H1 (cell line): ENCODE data around the gene OPCML. TPM values are rescaled to one million over a fixed set of nuclear protein-coding genes. Genes with fewer than 3 reads are reported as not detected.

Experiments used
- CTCF ChIA-PET: fragments of 300-600 bp; sonication (Branson Sonifier 250); formaldehyde crosslinking; loops from one replicate; lab custom pipeline; 2021; ENCODE audit not compliant: partially characterized antibody; lab: Charles Lee
- POLR2A ChIA-PET: fragments of 300-600 bp; sonication (Branson Sonifier 250); formaldehyde crosslinking; loops from one replicate; lab custom pipeline; 2021; ENCODE audit warnings: inconsistent platforms; ENCODE audit not compliant: partially characterized antibody; lab: Charles Lee
- DNase-seq, 2 experiments: peaks; one replicate each; pipeline versions ENCODE4 v3.0.0 to v3.0.0-alpha.2; 2010 to 2022; ENCODE audit warnings: low spot score in 2 of 2, low read depth in 1 of 2, mixed read lengths in 1 of 2
- FAIRE-seq: peaks from 2 replicates; lab custom pipeline; 2011; peaks lifted over from hg19 to GRCh38; lab: Jason Lieb, UNC
- H2AFZ ChIP-seq: 2 replicates; pipeline ENCODE4 v1.8.1; 2012; ENCODE audit warnings: low read length, inconsistent platforms
- H2AK5ac ChIP-seq: 2 replicates; pipeline ENCODE4 v1.6.1; 2013; ENCODE audit warnings: low read depth, low read length
- H2BK120ac ChIP-seq: replicated peaks from 2 replicates; pipeline ENCODE3; 2013; ENCODE audit warnings: low read depth, low read length, inconsistent platforms
- H2BK12ac ChIP-seq: 2 replicates; pipeline ENCODE4 v1.6.1; 2013; ENCODE audit warnings: low read depth, low read length
- H2BK15ac ChIP-seq: 2 replicates; pipeline ENCODE4 v1.6.1; 2013; ENCODE audit warnings: low read length
- H2BK20ac ChIP-seq: 2 replicates; pipeline ENCODE4 v1.6.1; 2013; ENCODE audit warnings: low read length
- H2BK5ac ChIP-seq: 2 replicates; pipeline ENCODE4 v1.6.1; 2013; ENCODE audit warnings: low read depth, low read length
- H3K14ac ChIP-seq: 2 replicates; pipeline ENCODE4 v1.6.1; 2013; ENCODE audit warnings: inconsistent platforms; ENCODE audit not compliant: insufficient read length
- H3K18ac ChIP-seq: 2 replicates; pipeline ENCODE4 v1.6.1; 2013; ENCODE audit warnings: low read length; ENCODE audit errors: extremely low read depth
- H3K23ac ChIP-seq: 2 replicates; pipeline ENCODE4 v1.6.1; 2013; ENCODE audit warnings: inconsistent platforms; ENCODE audit not compliant: insufficient read length
- H3K23me2 ChIP-seq: 2 replicates; pipeline ENCODE4 v1.6.1; 2013; ENCODE audit warnings: low read depth, low read length
- H3K27ac ChIP-seq: 2 replicates; pipeline ENCODE4 v1.6.1; 2011; ENCODE audit warnings: low read depth, low read length, inconsistent platforms
- H3K27me3 ChIP-seq, 4 experiments: replicated peaks in 1 of 4; 1 replicate in 1 of 4; 2 replicates in 3 of 4; pipeline versions ENCODE4 v1.6.1 to v1.8.1; 2011 to 2013; ENCODE audit warnings: low read length in 3 of 4, mild to moderate bottlenecking in 3 of 4, inconsistent platforms in 2 of 4, mixed read lengths in 2 of 4, moderate library complexity in 1 of 4; ENCODE audit not compliant: control insufficient read depth in 3 of 4, insufficient read depth in 3 of 4; ENCODE audit errors: extremely low read depth in 1 of 4
- H3K36me3 ChIP-seq, 4 experiments: 2 replicates each; pipeline versions ENCODE4 v1.6.1 to v1.8.1; 2011 to 2013; ENCODE audit warnings: mild to moderate bottlenecking in 4 of 4, low read length in 3 of 4, moderate library complexity in 2 of 4, control low read depth in 1 of 4, inconsistent platforms in 1 of 4; ENCODE audit not compliant: insufficient read depth in 4 of 4, control insufficient read depth in 2 of 4
- H3K4ac ChIP-seq: replicated peaks from 2 replicates; pipeline ENCODE3; 2013; ENCODE audit warnings: low read length, low read depth, mixed read lengths, inconsistent platforms; ENCODE audit not compliant: insufficient read length
- H3K4me1 ChIP-seq, 4 experiments: replicated peaks in 1 of 4; 1 replicate in 1 of 4; 2 replicates in 3 of 4; pipeline versions ENCODE4 v1.6.1 to v1.8.1; 2011 to 2013; ENCODE audit warnings: low read length in 3 of 4, inconsistent platforms in 2 of 4, mixed read lengths in 1 of 4; ENCODE audit not compliant: insufficient read depth in 4 of 4, control insufficient read depth in 3 of 4
- H3K4me2 ChIP-seq, 2 experiments: 2 replicates each; pipeline versions ENCODE4 v1.6.1 to v1.8.1; 2011 to 2013; ENCODE audit warnings: low read depth in 2 of 2, low read length in 2 of 2, control low read depth in 1 of 2, inconsistent platforms in 1 of 2, mild to moderate bottlenecking in 1 of 2; ENCODE audit not compliant: insufficient read depth in 1 of 2
- H3K4me3 ChIP-seq, 4 experiments: fragments of 200-600, 300-600 bp in 1 of 4; sonication (generic), shearing (Covaris generic), sonication (Bioruptor Twin) in 1 of 4; 2 replicates each; pipeline versions ENCODE4 v1.5.1 to v1.8.1; 2011 to 2016; ENCODE audit warnings: low read length in 4 of 4, low read depth in 3 of 4, control low read depth in 2 of 4, inconsistent platforms in 2 of 4, mild to moderate bottlenecking in 2 of 4, mixed read lengths in 1 of 4, moderate library complexity in 1 of 4; ENCODE audit not compliant: insufficient read depth in 2 of 4; ENCODE audit errors: extremely low read depth in 1 of 4
- H3K56ac ChIP-seq: replicated peaks from 2 replicates; pipeline ENCODE3; 2013; ENCODE audit warnings: low read depth, mild to moderate bottlenecking, mixed read lengths, low read length, inconsistent platforms; ENCODE audit not compliant: insufficient read length
- H3K79me1 ChIP-seq: 2 replicates; pipeline ENCODE4 v1.6.1; 2013; ENCODE audit warnings: low read depth, low read length, control low read depth
- H3K79me2 ChIP-seq, 2 experiments: 2 replicates each; pipeline versions ENCODE4 v1.6.1 to v1.8.1; 2012 to 2013; ENCODE audit warnings: low read length in 2 of 2, mild to moderate bottlenecking in 2 of 2, inconsistent platforms in 1 of 2; ENCODE audit not compliant: insufficient read depth in 2 of 2, control insufficient read depth in 1 of 2
- H3K9ac ChIP-seq, 4 experiments: replicated peaks in 1 of 4; 1 replicate in 1 of 4; 2 replicates in 3 of 4; pipeline versions ENCODE4 v1.6.1 to v1.8.1; 2011 to 2013; ENCODE audit warnings: low read depth in 3 of 4, low read length in 3 of 4, control low read depth in 2 of 4, mild to moderate bottlenecking in 2 of 4, moderate library complexity in 2 of 4, inconsistent platforms in 1 of 4; ENCODE audit errors: extremely low read depth in 1 of 4
- H3K9me3 ChIP-seq, 2 experiments: 2 replicates each; pipeline versions ENCODE4 v1.6.1 to v1.8.1; 2012 to 2013; ENCODE audit warnings: mild to moderate bottlenecking in 2 of 2, moderate library complexity in 2 of 2, control low read depth in 1 of 2, inconsistent platforms in 1 of 2, low read depth in 1 of 2, low read length in 1 of 2, mixed read lengths in 1 of 2; ENCODE audit not compliant: insufficient read depth in 2 of 2
- H4K20me1 ChIP-seq, 2 experiments: replicated peaks in 1 of 2; 2 replicates each; pipeline versions ENCODE3 to v1.8.1; 2011 to 2013; ENCODE audit warnings: inconsistent platforms in 2 of 2, low read length in 2 of 2, mild to moderate bottlenecking in 1 of 2; ENCODE audit not compliant: insufficient read depth in 2 of 2, control insufficient read depth in 1 of 2
- H4K5ac ChIP-seq: 2 replicates; pipeline ENCODE4 v1.6.1; 2013; ENCODE audit warnings: low read length, low read depth, mixed read lengths, inconsistent platforms; ENCODE audit not compliant: insufficient read length
- H4K8ac ChIP-seq: 2 replicates; pipeline ENCODE4 v1.8.0; 2013; ENCODE audit warnings: mild to moderate bottlenecking, moderate library complexity, low read length, inconsistent platforms; ENCODE audit not compliant: insufficient read depth; ENCODE audit errors: extremely low read depth
- H4K91ac ChIP-seq: replicated peaks from 2 replicates; pipeline ENCODE3; 2013; ENCODE audit warnings: low read length, mixed read lengths, inconsistent platforms; ENCODE audit not compliant: insufficient read length
- CHD1 ChIP-seq: IDR thresholded peaks from 2 replicates; pipeline ENCODE4 v1.6.1; 2012; ENCODE audit warnings: low read depth, low read length, improper control_type of control experiment
- CHD2 ChIP-seq: IDR thresholded peaks from 2 replicates; pipeline ENCODE4 v1.6.1; 2012; ENCODE audit warnings: low read length, improper control_type of control experiment
- EP300 ChIP-seq, 2 experiments: IDR thresholded peaks; 1 replicate in 1 of 2; 2 replicates in 1 of 2; pipeline ENCODE4 v1.6.1; 2011 to 2012; ENCODE audit warnings: low read depth in 2 of 2, low read length in 2 of 2, mild to moderate bottlenecking in 2 of 2, borderline replicate concordance in 1 of 2, inconsistent platforms in 1 of 2, moderate library complexity in 1 of 2
- GTF2F1 ChIP-seq: IDR thresholded peaks from 2 replicates; pipeline ENCODE4 v1.6.1; 2012; ENCODE audit warnings: low read depth, low read length, improper control_type of control experiment, borderline replicate concordance
- HDAC2 ChIP-seq, 2 experiments: fragments of 300-600 bp in 1 of 2; sonication (generic) in 1 of 2; IDR thresholded peaks; 2 replicates each; pipeline ENCODE4 v1.6.1; 2011 to 2012; ENCODE audit warnings: low read depth in 2 of 2, low read length in 2 of 2, mild to moderate bottlenecking in 2 of 2, moderate library complexity in 2 of 2, borderline replicate concordance in 1 of 2, inconsistent platforms in 1 of 2
- HDAC6 ChIP-seq: IDR thresholded peaks from one replicate; pipeline ENCODE4 v1.7.1; 2012; ENCODE audit warnings: low read depth, mild to moderate bottlenecking, inconsistent platforms, low read length, moderate library complexity
- MAFK ChIP-seq: IDR thresholded peaks from 2 replicates; pipeline ENCODE4 v1.6.1; 2012; ENCODE audit warnings: low read depth, mild to moderate bottlenecking, improper control_type of control experiment, low read length
- PHF8 ChIP-seq: fragments of 200-600 bp; sonication (generic); conservative IDR thresholded peaks from 2 replicates; pipeline ENCODE4 v1.7.1; 2012; ENCODE audit warnings: low read depth, mild to moderate bottlenecking, inconsistent platforms, low read length, moderate library complexity
- POLR2AphosphoS5 ChIP-seq: IDR thresholded peaks from 2 replicates; pipeline ENCODE4 v1.6.1; 2011; ENCODE audit warnings: low read depth, low read length
- POU5F1 ChIP-seq: IDR thresholded peaks from 2 replicates; pipeline ENCODE4 v1.6.1; 2011; ENCODE audit warnings: low read depth, mild to moderate bottlenecking, low read length, moderate library complexity
- RAD21 ChIP-seq, 2 experiments: IDR thresholded peaks in 1 of 2; conservative IDR thresholded peaks in 1 of 2; 2 replicates each; pipeline ENCODE4 v1.6.1; 2011; ENCODE audit warnings: low read depth in 2 of 2, low read length in 2 of 2, improper control_type of control experiment in 1 of 2, inconsistent platforms in 1 of 2, mild to moderate bottlenecking in 1 of 2, moderate library complexity in 1 of 2
- RBBP5 ChIP-seq: IDR thresholded peaks from 2 replicates; pipeline ENCODE4 v1.7.1; 2012; ENCODE audit warnings: low read depth, mild to moderate bottlenecking, inconsistent platforms, low read length, moderate library complexity, borderline replicate concordance
- SAP30 ChIP-seq: fragments of 300-600 bp; sonication (generic); IDR thresholded peaks from 2 replicates; pipeline ENCODE4 v1.7.1; 2012; ENCODE audit warnings: low read length, moderate library complexity, mild to moderate bottlenecking, inconsistent platforms; ENCODE audit not compliant: insufficient read depth, insufficient replicate concordance
- SIX5 ChIP-seq: IDR thresholded peaks from 2 replicates; pipeline ENCODE4 v1.6.1; 2011; ENCODE audit warnings: mild to moderate bottlenecking, low read depth, low read length
- WGBS, 2 experiments: shearing (Covaris generic) in 1 of 2; methylation state at CpG; one replicate each; pipeline versions ENCODE4 v1.1.6 to v1.1.7; 2013 to 2015; ENCODE audit warnings: low lambda C conversion rate in 2 of 2, mixed read lengths in 2 of 2, inconsistent platforms in 1 of 2, low coverage in 1 of 2, missing lambda C conversion rate in 1 of 2; ENCODE audit not compliant: insufficient replicate concordance in 2 of 2, insufficient coverage in 1 of 2, insufficient read length in 1 of 2; ENCODE audit errors: extremely low coverage in 1 of 2, missing lambda C conversion rate in 1 of 2; 5-methylcytosine and 5-hydroxymethylcytosine counted together
- polyA plus RNA-seq, 7 experiments: library from polyadenylated mRNA; depleted of rRNA in 3 of 7; stranded (reverse) in 5 of 7; unstranded in 2 of 7; fragments of >200 nt in 5 of 7; fragments of 200-250 nt in 2 of 7; gene quantifications; 1 replicate in 5 of 7; 2 replicates in 1 of 7; 4 replicates in 1 of 7; pipeline versions ENCODE4 v1.2.1 to v1.2.3, GENCODE V29; 2011 to 2013; ENCODE audit warnings: missing spikeins in 2 of 7, mixed read lengths in 2 of 7
- total RNA-seq: library from RNA; stranded (reverse); fragmentation: NEBNext Ultra II Directional; extraction: Animal tissue kit (Norgen Biotek cat#: 25700); gene quantifications from 2 replicates; pipeline ENCODE4 v1.2.1, GENCODE V29; 2021

Gene OPCML
- total and polyA plus RNA-seq, 2 of the 8 experiments (the other 6 are each of a cell fraction or from before 2014, with no cell fraction given): 2.3 to 3.1 TPM

DNA sequence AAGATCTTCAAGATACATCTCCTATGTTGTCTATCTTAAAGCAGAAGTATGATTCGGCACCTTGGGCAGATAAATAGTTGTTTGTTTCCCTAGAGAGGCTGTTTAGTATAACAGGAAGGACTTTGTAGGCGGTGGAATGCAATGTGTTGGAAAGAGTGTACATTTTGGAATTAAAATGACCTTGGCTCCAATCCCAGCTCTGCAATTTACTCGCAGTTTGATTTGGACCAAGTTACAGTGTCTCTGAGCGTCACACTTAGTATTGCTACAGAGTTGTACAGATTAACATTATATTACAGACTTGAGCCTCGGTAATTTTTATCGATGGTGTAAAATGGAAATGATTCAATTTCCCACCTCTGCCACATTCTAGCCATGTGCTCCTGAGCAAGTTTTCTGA lies 265.3 kb downstream of the OPCML start:
- Histone ChIP-seq H3K4me1 (no peaks in the 10 kb centered on the region), H3K27ac (no peak overlapping the region), H4K91ac (no peak overlapping the region), H2BK20ac (no peak overlapping the region), H2AFZ (no peak overlapping the region), H3K9ac (no peak overlapping the region), H3K9me3 (no peaks in the 10 kb centered on the region), H3K36me3 (no peaks in the 10 kb centered on the region), H3K79me2 (no peaks in the 10 kb centered on the region), H4K20me1 (no peaks in the 10 kb centered on the region), H2AK5ac (no peak overlapping the region), H3K4me3 (no peak overlapping the region), H4K5ac (no peak overlapping the region), H3K27me3 (peaks cover 0 to 1% (median 0%) of the 10 kb centered on the region in 4 experiments; a peak in 1 of 7 replicates), H3K56ac (no peak overlapping the region), H2BK15ac (no peak overlapping the region), H3K18ac (no peak overlapping the region), H2BK5ac (no peak overlapping the region), H3K23ac (no peak overlapping the region), H3K4me2 (no peak overlapping the region), H4K8ac (no peak overlapping the region), H3K79me1 (no peaks in the 10 kb centered on the region), H3K23me2 (no peaks in the 10 kb centered on the region), H2BK12ac (no peak overlapping the region), H2BK120ac (no peak overlapping the region), H3K14ac (no peak overlapping the region), H3K4ac (no peak overlapping the region)
- DNase-seq (no peak), FAIRE-seq (no peak)
- CTCF ChIA-PET: no interaction called here
- WGBS, 2 experiments: 93% methylated on average over 6 of the region's 6 CpGs; no CpG with 5 or more reads in 1 of the 2 experiments
- POLR2A ChIA-PET: interaction anchor here (1.0 kb wide), 1 partner anchor 18 kb away, joined by 3 read pairs; no protein-coding TSS in a partner anchor
- TF ChIP-seq EP300 (IDR thresholded peaks at IDR 0.05; ENCODE audit: borderline replicate concordance in 1 of 2, low read depth in 2 of 2, low read length in 2 of 2) (no peak), SIX5 (no peak), PHF8 (no peak), POLR2AphosphoS5 (no peak), POU5F1 (no peak), HDAC2 (IDR thresholded peaks at IDR 0.05; ENCODE audit: borderline replicate concordance in 1 of 2, low read depth in 2 of 2, low read length in 2 of 2) (no peak), SAP30 (no peak), GTF2F1 (no peak), MAFK (no peak), RBBP5 (no peak), CHD1 (no peak), HDAC6 (no peak), RAD21 (IDR thresholded peaks at IDR 0.05 in 1 of 2, conservative IDR thresholded peaks at IDR 0.05 in 1 of 2; ENCODE audit: low read depth in 2 of 2, low read length in 2 of 2) (no peak), CHD2 (no peak)
